Body of pancreas (tissue), 4 donors: Measurements from ENCODE around the gene NRCAM. TPM values are rescaled to one million over a fixed set of nuclear protein-coding genes. Genes with fewer than 3 reads are reported as not detected.

Experiments used
- ATAC-seq: fragments of 150-250 bp; one replicate; pipeline ENCODE4 v1.9.1; 2016
- DNase-seq, 4 donors: peaks; one replicate each; pipeline ENCODE4 v3.0.0-alpha.2; 2019
- H3K27ac ChIP-seq, 4 donors: fragments of 200-600 bp; sonication (generic); 1 replicate in 3 of 4; 2 replicates in 1 of 4; pipeline versions ENCODE4 v1.5.1 to v1.6.1; 2016 to 2019; ENCODE audit warnings: mild to moderate bottlenecking in 1 of 4, mixed read lengths in 1 of 4, moderate library complexity in 1 of 4
- H3K27me3 ChIP-seq, 2 donors: fragments of 200-600 bp; sonication (generic); one replicate each; pipeline ENCODE4 v1.6.0; 2016; ENCODE audit warnings: mild to moderate bottlenecking in 1 of 2
- H3K36me3 ChIP-seq, 2 donors: fragments of 200-600 bp; sonication (generic); replicated peaks in 1 of 2; 2 replicates each; pipeline ENCODE4 v1.5.1; 2016; ENCODE audit warnings: low read depth in 2 of 2; ENCODE audit not compliant: insufficient read depth in 1 of 2
- H3K4me1 ChIP-seq: fragments of 200-600 bp; sonication (generic); one replicate; pipeline ENCODE4 v1.6.0; 2016
- H3K4me3 ChIP-seq, 2 donors: fragments of 200-600 bp; sonication (generic); 1 replicate in 1 of 2; 2 replicates in 1 of 2; pipeline ENCODE4 v1.5.1; 2016 to 2019
- H3K9me3 ChIP-seq, 3 donors: fragments of 200-600 bp; sonication (generic); 1 replicate in 2 of 3; 2 replicates in 1 of 3; pipeline ENCODE4 v1.5.1; 2016
- CTCF ChIP-seq, 7 experiments: fragments of 450-650 bp in 4 of 7; fragments of 200-600 bp in 3 of 7; sonication (generic) in 3 of 7; IDR thresholded peaks; one replicate each; pipeline ENCODE4 v1.5.1; 2016 to 2019; ENCODE audit warnings: antibody characterized with exemption in 7 of 7
- POLR2A ChIP-seq, 3 donors: fragments of 450-650 bp; IDR thresholded peaks; one replicate each; pipeline ENCODE4 v1.6.1; 2016; ENCODE audit warnings: antibody characterized with exemption in 3 of 3, mild to moderate bottlenecking in 2 of 3
- WGBS, 2 donors: methylation state at CpG; one replicate each; pipeline ENCODE4 v1.1.5; 2017; 5-methylcytosine and 5-hydroxymethylcytosine counted together
- intact Hi-C: fragments of 100-400 bp; cut with DNase I; formaldehyde crosslinking; loops from one replicate; pipeline ENCODE4 v1.15.1; 2023
- total RNA-seq, 2 donors: library from RNA; depleted of rRNA; stranded (reverse); fragments of >200 nt; gene quantifications; one replicate each; pipeline ENCODE4 v1.1.0, GENCODE V29; 2016

Gene NRCAM
- total RNA-seq, 2 donors from 2014 or later: 39.4 to 49.8 TPM

DNA sequence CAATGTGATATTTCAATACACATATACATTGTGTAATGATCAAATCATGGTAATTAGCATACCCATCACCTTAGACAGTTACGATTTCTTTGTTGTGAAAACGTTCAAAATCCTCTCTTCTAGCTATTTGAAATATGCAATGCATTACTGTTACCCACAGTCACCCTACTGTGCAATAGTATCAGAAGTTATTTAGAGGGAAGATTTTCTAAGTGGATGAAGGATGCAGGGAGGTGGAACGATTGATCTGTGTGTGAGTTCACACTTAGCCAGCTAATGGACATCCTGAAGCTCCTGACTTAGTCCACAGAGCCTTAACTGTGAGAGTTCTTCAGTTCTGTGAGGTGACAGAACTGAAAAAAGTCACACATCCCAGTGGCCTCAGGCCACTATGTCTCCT is 228.9 kb downstream of the NRCAM start:
- Histone ChIP-seq H3K27me3 (no peaks in the 10 kb centered on the region), H3K9me3 (no peaks in the 10 kb centered on the region), H3K27ac (no peak overlapping the region), H3K4me3 (no peak overlapping the region), H3K4me1 (no peaks in the 10 kb centered on the region), H3K36me3 (no peaks in the 10 kb centered on the region)
- ATAC-seq: no peak
- intact Hi-C loops: no loop called here
- TF ChIP-seq CTCF (IDR thresholded peaks at IDR 0.05) (no peak), POLR2A (IDR thresholded peaks at IDR 0.05) (no peak)
- WGBS, 2 donors: 80 to 84% methylated on average over 3 of the region's 3 CpGs
- no peak for DNase-seq

- intact Hi-C loops: no loop called here
- Histone ChIP-seq H3K27ac (no peak overlapping the region), H3K36me3 (no peaks in the 10 kb centered on the region), H3K4me3 (no peak overlapping the region), H3K27me3 (no peaks in the 10 kb centered on the region), H3K4me1 (no peaks in the 10 kb centered on the region), H3K9me3 (no peaks in the 10 kb centered on the region)
- 66 to 71% methylated on average over 3 of the region's 3 CpGs for WGBS, 2 donors
- ATAC-seq: no peak
- TF ChIP-seq CTCF (IDR thresholded peaks at IDR 0.05) (no peak), POLR2A (IDR thresholded peaks at IDR 0.05) (no peak)
- no peak for DNase-seq
Measured at GRCh38 chr7:108226816-108227299, 229.4 kb downstream of the NRCAM start.

- Histone ChIP-seq H3K9me3 (no peaks in the 10 kb centered on the region), H3K4me1 (no peaks in the 10 kb centered on the region), H3K4me3 (no peak overlapping the region), H3K27ac (no peak overlapping the region), H3K36me3 (no peaks in the 10 kb centered on the region), H3K27me3 (no peaks in the 10 kb centered on the region)
- no peak for TF ChIP-seq CTCF (IDR thresholded peaks at IDR 0.05)
- TF ChIP-seq POLR2A (IDR thresholded peaks at IDR 0.05): no peak
- 58 to 67% methylated on average over 2 of the region's 2 CpGs for whole genome bisulfite sequencing, 2 donors
- ATAC-seq (no peak), DNase-seq (no peak)
- intact Hi-C loops: no loop called here
Measured at GRCh38 chr7:108225531-108226181, 230.6 kb downstream of the NRCAM start.

GRCh38 chr7:108224387-108224786 is 231.8 kb downstream of the NRCAM start:
- TF ChIP-seq POLR2A (IDR thresholded peaks at IDR 0.05) (no peak), CTCF (IDR thresholded peaks at IDR 0.05) (no peak)
- Histone ChIP-seq H3K27me3 (no peaks in the 10 kb centered on the region), H3K9me3 (no peaks in the 10 kb centered on the region), H3K36me3 (no peaks in the 10 kb centered on the region), H3K4me1 (no peaks in the 10 kb centered on the region), H3K4me3 (no peak overlapping the region), H3K27ac (no peak overlapping the region)
- WGBS, 2 donors: 59 to 95% methylated on average over 1 of the region's 1 CpG
- DNase-seq: no peak
- ATAC-seq: no peak
- intact Hi-C loops: no loop called here
